ENCODE results near the gene LTBP1.

LTBP1 gene

DNA sequence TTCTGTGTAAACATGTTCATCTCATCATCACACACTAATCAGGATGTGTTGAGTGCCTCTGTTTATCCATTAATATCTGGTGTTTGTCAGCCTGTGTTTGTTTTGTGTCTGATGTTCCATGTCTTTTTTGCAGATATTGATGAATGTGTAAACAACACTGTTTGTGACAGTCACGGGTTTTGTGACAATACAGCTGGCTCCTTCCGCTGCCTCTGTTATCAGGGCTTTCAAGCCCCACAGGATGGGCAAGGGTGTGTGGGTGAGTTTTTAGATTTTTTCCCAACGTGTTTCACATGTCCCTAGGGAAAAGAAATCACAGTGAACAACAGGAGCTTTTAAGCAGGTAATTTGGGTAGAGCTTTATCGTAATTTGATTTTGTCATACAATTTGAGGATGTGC lies 396.0 kb downstream of the LTBP1 start:
- no peak overlapping the region for H3K4me3 ChIP-seq (ENCODE audit: low read depth, low read length)
- TF ChIP-seq, protein P1, sequence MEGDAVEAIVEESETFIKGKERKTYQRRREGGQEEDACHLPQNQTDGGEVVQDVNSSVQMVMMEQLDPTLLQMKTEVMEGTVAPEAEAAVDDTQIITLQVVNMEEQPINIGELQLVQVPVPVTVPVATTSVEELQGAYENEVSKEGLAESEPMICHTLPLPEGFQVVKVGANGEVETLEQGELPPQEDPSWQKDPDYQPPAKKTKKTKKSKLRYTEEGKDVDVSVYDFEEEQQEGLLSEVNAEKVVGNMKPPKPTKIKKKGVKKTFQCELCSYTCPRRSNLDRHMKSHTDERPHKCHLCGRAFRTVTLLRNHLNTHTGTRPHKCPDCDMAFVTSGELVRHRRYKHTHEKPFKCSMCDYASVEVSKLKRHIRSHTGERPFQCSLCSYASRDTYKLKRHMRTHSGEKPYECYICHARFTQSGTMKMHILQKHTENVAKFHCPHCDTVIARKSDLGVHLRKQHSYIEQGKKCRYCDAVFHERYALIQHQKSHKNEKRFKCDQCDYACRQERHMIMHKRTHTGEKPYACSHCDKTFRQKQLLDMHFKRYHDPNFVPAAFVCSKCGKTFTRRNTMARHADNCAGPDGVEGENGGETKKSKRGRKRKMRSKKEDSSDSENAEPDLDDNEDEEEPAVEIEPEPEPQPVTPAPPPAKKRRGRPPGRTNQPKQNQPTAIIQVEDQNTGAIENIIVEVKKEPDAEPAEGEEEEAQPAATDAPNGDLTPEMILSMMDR (IDR thresholded peaks at IDR 0.05; ENCODE audit: low read depth, low read length) = no peak
- DNase-seq (ENCODE audit: low read depth, low spot score) = no peak
- in situ Hi-C loops (cut with HindIII; ENCODE audit: low sequenced_read_pairs) = no loop called here

DNA sequence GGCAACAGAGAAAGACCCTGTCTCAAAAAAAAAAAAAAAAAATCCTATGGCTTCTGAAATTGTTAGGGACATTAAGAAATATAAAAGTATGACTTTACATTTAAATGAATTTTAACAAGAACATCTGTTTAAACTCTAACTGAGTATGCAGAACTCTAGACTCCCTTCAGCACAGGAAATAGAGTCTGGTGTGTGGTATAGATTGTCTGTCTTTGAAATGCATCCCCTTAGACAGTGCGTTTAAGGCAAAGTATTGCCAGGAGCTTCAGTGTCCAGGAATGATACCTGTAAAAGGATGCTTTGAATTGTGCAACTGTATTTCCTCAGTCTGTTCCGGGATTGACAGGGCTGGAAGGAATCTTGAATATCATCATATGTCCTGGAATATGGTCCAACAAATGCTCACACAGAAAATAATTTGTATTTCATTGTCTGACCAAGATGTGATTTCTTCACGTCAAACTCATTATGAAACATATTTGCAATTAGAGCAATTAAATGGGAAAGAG lies 396.7 kb downstream of the LTBP1 start:
- no peak overlapping the region for H3K4me3 ChIP-seq (ENCODE audit: low read depth, low read length)
- DNase-seq (ENCODE audit: low read depth, low spot score) = no peak
- in situ Hi-C loops (cut with HindIII; ENCODE audit: low sequenced_read_pairs) = no loop called here
- TF ChIP-seq, protein P1 (IDR thresholded peaks at IDR 0.05; ENCODE audit: low read depth, low read length) = no peak

DNA sequence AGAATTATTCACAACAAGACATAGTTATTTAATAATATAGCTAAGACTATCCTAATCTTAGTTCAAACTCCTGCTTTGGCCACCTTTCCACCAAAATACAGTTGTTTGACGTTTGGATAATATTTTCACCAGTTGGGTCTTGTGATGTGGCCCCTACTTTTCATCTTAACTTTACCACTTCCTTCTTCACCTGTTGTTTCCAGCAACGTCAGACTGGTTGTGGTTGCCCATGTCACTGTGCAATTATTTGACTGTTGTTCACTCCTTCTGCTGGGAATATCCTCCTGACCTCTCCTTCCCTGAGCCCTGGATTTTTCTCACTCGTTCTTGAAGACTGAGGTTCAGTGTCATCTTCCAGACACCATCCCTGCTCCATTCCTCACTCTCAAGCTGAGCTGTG lies 397.5 kb downstream of the LTBP1 start:
- in situ Hi-C loops (cut with HindIII; ENCODE audit: low sequenced_read_pairs) = no loop called here
- TF ChIP-seq, protein P1 (IDR thresholded peaks at IDR 0.05; ENCODE audit: low read depth, low read length) = no peak
- H3K4me3 ChIP-seq (ENCODE audit: low read depth, low read length) = no peak overlapping the region
- no peak for DNase-seq (ENCODE audit: low read depth, low spot score)

DNA sequence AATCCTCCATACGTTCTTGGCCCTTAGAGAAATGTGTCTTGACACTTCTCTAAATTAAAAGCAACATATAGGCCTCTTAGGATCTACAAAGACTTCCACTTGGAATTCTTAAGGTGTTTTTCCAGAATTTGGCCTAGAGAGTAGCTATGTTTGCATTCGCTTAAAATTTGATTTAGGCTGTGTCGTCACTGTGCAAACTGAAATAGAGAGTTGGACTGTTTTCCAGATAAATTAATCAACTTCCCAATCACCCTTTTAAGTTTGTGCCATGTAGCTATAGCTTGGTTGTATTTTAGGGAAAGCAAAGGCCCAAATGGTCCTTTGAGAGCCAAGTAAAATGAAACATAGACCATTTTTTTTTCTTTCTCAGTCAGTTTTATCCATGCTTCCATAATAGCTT lies 401.1 kb downstream of the LTBP1 start:
- in situ Hi-C loops (cut with HindIII; ENCODE audit: low sequenced_read_pairs) = no loop called here
- no peak for DNase-seq (ENCODE audit: low read depth, low spot score)
- TF ChIP-seq, protein P1 (IDR thresholded peaks at IDR 0.05; ENCODE audit: low read depth, low read length) = no peak
- H3K4me3 ChIP-seq (ENCODE audit: low read depth, low read length) = no peak overlapping the region

DNA sequence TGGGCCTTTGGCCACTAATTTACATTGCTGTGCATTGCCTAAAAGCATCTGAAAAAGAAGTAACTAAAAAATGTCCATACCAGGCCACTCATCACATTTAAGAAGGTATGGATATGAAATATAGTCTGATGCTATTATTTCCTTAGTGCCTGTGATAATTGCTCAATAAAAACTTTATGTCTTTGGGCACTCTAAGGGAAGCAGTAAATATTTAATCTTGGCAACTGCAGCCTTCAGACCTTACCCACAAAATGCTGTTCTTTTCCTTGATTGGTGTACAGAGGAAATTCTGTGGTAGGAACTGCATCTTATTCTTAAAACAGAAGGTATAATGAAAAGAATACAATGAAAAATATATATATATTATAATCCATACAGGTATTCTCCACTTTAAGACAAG lies 403.9 kb downstream of the LTBP1 start:
- no peak overlapping the region for H3K4me3 ChIP-seq (ENCODE audit: low read depth, low read length)
- in situ Hi-C loops (cut with HindIII; ENCODE audit: low sequenced_read_pairs) = no loop called here
- DNase-seq (ENCODE audit: low read depth, low spot score) = no peak
- TF ChIP-seq, protein P1 (IDR thresholded peaks at IDR 0.05; ENCODE audit: low read depth, low read length) = no peak

DNA sequence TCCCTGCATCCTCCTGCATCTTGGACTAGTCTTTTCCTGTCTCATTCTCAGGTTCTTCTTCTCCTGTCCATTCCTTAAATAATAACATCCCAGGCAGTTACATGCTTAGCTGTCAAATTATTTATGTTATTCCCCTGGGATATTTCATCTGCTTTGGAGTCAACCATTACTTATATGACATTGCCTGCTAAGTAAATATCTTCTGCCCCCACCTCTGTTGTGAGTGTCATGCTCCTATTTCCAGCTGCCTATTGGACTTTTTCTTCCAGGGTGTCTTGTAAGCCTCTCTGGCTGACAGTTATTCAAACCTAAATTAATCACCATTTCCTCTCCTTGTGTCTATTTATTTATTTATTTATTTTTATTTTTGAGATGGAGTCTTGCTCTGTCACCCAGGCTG lies 405.0 kb downstream of the LTBP1 start:
- no peak overlapping the region for H3K4me3 ChIP-seq (ENCODE audit: low read depth, low read length)
- in situ Hi-C loops (cut with HindIII; ENCODE audit: low sequenced_read_pairs) = no loop called here
- TF ChIP-seq, protein P1 (IDR thresholded peaks at IDR 0.05; ENCODE audit: low read depth, low read length) = no peak
- no peak for DNase-seq (ENCODE audit: low read depth, low spot score)

DNA sequence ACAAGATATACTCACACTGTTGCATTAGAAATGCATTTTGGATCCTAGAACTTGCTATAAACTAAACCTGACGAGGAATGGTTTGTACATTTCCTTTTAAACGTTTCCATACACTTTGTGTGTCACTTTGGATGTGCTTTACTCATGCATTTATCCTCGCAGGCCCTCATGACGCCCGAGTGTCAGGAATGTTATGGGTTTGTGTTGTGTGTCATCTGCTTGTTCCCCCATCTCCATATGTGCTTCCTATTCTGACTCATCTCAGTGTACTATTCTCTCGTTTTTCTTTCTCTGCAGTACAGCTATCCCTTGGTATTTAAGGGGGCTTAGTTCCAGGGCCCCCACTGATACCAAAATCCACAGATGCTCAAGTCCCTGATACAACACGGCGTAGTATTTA lies 408.2 kb downstream of the LTBP1 start:
- TF ChIP-seq, protein P1 (IDR thresholded peaks at IDR 0.05; ENCODE audit: low read depth, low read length) = no peak
- in situ Hi-C loops (cut with HindIII; ENCODE audit: low sequenced_read_pairs) = no loop called here
- peak; percentile 79 for DNase-seq (ENCODE audit: low read depth, low spot score)
- H3K4me3 ChIP-seq (ENCODE audit: low read depth, low read length) = no peak overlapping the region

Measured in astrocyte of the spinal cord (primary cell).